WERI-Rb-1 (cell line): ENCODE results near the gene CCDC88C.

Experiments used
- DNase-seq: peaks from one replicate; pipeline ENCODE4 v3.0.0-alpha.2; 2020
- H3K27ac ChIP-seq: fragments of 250-450 bp; sonication (Bioruptor Pico); 2 replicates; pipeline ENCODE4 v1.5.1; 2020; ENCODE audit warnings: mild to moderate bottlenecking, moderate library complexity
- H3K27me3 ChIP-seq: fragments of 250-450 bp; sonication (Bioruptor Pico); 2 replicates; pipeline ENCODE4 v1.5.1; 2021; ENCODE audit warnings: mild to moderate bottlenecking, low read depth, moderate library complexity; ENCODE audit not compliant: insufficient read depth, severe bottlenecking
- H3K36me3 ChIP-seq: fragments of 250-450 bp; sonication (Bioruptor Pico); 2 replicates; pipeline ENCODE4 v1.5.1; 2020; ENCODE audit warnings: mild to moderate bottlenecking, moderate library complexity
- H3K4me3 ChIP-seq: 2 replicates; pipeline ENCODE4 v1.5.1; 2011; ENCODE audit warnings: low read depth, mild to moderate bottlenecking, control low read depth, low read length
- H3K9me3 ChIP-seq: fragments of 250-450 bp; sonication (Bioruptor Pico); 2 replicates; pipeline ENCODE4 v1.5.1; 2021; ENCODE audit warnings: mild to moderate bottlenecking, moderate library complexity; ENCODE audit not compliant: severe bottlenecking
- CTCF ChIP-seq: IDR thresholded peaks from 2 replicates; pipeline ENCODE4 v1.5.1; 2011; ENCODE audit warnings: low read depth, mild to moderate bottlenecking, control low read depth, inconsistent platforms, low read length

The CCDC88C gene

DNA sequence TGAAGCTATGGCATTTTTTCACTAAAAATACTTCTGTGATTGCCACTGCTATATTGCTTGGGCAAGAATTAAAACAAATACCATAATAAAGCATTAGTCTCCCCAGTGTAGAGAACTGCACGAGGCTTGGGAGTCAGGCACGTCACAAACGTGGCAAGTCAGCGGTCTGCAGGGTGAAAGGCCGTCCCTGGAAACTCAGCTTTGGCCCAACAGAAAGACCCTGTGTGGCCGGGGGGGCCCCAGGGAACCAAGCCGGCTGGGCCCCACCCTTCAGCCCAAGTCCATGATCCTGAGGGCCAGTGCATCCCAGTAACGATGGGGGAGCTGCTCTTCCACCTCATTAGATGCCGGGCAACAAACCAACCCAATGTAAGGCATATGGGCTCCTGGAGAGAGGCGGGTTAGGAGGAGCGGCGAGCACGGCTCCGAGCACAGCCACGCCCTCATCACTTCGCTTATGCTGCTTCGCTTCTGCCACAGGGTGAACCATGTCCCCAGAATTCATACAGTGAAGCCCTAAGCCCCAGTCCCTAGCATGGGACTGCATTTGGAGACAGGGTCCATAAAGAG lies 122.3 kb downstream of the CCDC88C start:
- H3K9me3 ChIP-seq: no peaks in the 10 kb centered on the region
- no peak for TF ChIP-seq CTCF
- no peak overlapping the region for H3K27ac ChIP-seq
- H3K27me3 ChIP-seq: no peaks in the 10 kb centered on the region
- no peak overlapping the region for H3K4me3 ChIP-seq
- no peak for DNase-seq
- peaks cover 87% of the 10 kb centered on the region for H3K36me3 ChIP-seq

GRCh38 chr14:91294153-91294552 lies 123.5 kb downstream of the CCDC88C start:
- H3K27me3 ChIP-seq: no peaks in the 10 kb centered on the region
- DNase-seq: no peak
- no peak for TF ChIP-seq CTCF
- no peak overlapping the region for H3K27ac ChIP-seq
- no peak overlapping the region for H3K4me3 ChIP-seq
- peaks cover 87% of the 10 kb centered on the region for H3K36me3 ChIP-seq
- H3K9me3 ChIP-seq: no peaks in the 10 kb centered on the region

GRCh38 chr14:91293281-91293680 lies 124.3 kb downstream of the CCDC88C start:
- Histone ChIP-seq H3K27ac (no peak overlapping the region), H3K27me3 (no peaks in the 10 kb centered on the region), H3K4me3 (no peak overlapping the region), H3K36me3 (peaks cover 88% of the 10 kb centered on the region), H3K9me3 (no peaks in the 10 kb centered on the region)
- TF ChIP-seq CTCF: no peak
- no peak for DNase-seq

GRCh38 chr14:91292491-91292890 lies 125.1 kb downstream of the CCDC88C start:
- DNase-seq: no peak
- H3K9me3 ChIP-seq: no peaks in the 10 kb centered on the region
- no peak for TF ChIP-seq CTCF
- peaks cover 89% of the 10 kb centered on the region for H3K36me3 ChIP-seq
- no peak overlapping the region for H3K27ac ChIP-seq
- no peaks in the 10 kb centered on the region for H3K27me3 ChIP-seq
- H3K4me3 ChIP-seq: no peak overlapping the region

DNA sequence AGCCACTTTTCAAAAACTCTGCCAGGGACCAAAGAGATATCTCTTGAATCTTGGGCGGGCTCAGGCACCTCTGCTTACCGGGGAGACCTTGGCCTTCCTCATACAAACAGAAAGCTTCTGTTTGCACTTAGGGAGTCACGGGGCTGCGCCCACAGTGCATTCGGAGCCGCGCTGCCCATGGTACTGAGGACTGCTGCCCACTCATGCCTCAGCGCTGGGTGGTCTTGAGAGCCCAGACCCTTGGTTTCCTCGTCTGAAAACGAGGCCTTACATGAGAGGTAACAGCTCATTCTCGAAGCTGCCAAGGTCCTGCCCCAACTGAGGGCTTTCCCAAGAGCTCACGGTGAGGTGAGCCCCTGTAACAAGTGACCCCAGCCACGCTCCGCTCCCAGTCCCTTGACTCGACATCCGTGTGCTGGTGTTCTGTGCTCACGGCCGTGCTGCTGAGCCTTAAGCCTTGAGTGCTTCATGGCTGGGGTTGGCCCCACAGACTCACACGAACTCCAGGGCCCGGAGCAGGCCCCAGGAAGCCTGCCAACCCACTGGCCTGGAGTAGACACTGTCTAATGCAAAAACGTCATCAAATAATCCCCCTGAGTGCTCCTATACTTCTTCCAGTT lies 125.7 kb downstream of the CCDC88C start:
- no peak for TF ChIP-seq CTCF
- DNase-seq: no peak
- Histone ChIP-seq H3K36me3 (peaks cover 87% of the 10 kb centered on the region), H3K9me3 (no peaks in the 10 kb centered on the region), H3K27ac (no peak overlapping the region), H3K4me3 (no peak overlapping the region), H3K27me3 (no peaks in the 10 kb centered on the region)

DNA sequence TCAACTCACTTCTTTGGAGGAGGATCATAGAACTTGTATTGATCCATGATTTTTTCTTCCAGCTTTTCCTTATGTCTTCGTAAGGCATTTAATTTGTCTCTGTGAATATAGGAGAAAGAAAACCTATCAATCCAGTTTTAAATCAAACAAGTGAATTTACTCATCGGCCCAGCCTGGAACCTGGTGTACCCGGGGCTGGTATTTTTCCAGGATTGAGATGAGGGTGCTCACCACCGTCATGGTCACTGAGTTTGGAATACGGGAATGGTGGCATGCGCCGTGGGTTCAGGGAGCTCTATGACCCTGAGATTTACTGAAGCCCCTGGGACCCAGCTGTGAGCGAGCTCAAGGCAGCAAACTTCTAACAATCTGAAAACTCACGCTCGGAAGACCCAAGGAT lies 126.6 kb downstream of the CCDC88C start:
- Histone ChIP-seq H3K36me3 (peaks cover 85% of the 10 kb centered on the region), H3K9me3 (no peaks in the 10 kb centered on the region), H3K4me3 (no peak overlapping the region), H3K27me3 (no peaks in the 10 kb centered on the region), H3K27ac (no peak overlapping the region)
- no peak for DNase-seq
- TF ChIP-seq CTCF: no peak
